Rectal smooth muscle tissue (tissue), 1 donor: ENCODE measurements around the gene GMNC.
"Not testable (repeated sequence)": the region's sequence is repeated elsewhere in the genome, so short reads cannot be mapped to it uniquely, and the experiment has no call there.

Experiments
- H3K27ac ChIP-seq: one replicate; pipeline ENCODE4 v1.7.0; 2013; ENCODE audit warnings: low read depth, low read length, inconsistent platforms
- H3K27me3 ChIP-seq: one replicate; pipeline ENCODE4 v1.7.0; 2013; ENCODE audit warnings: low read length; ENCODE audit not compliant: control insufficient read depth, insufficient read depth
- H3K36me3 ChIP-seq: one replicate; pipeline ENCODE4 v1.7.0; 2013; ENCODE audit warnings: low read length; ENCODE audit not compliant: control insufficient read depth, insufficient read depth
- H3K4me1 ChIP-seq: one replicate; pipeline ENCODE4 v1.7.0; 2013; ENCODE audit warnings: low read length; ENCODE audit not compliant: control insufficient read depth, insufficient read depth
- H3K4me3 ChIP-seq: one replicate; pipeline ENCODE4 v1.7.0; 2013; ENCODE audit warnings: low read length
- H3K9ac ChIP-seq: one replicate; pipeline ENCODE4 v1.7.0; 2013; ENCODE audit warnings: low read length

The GMNC gene

DNA sequence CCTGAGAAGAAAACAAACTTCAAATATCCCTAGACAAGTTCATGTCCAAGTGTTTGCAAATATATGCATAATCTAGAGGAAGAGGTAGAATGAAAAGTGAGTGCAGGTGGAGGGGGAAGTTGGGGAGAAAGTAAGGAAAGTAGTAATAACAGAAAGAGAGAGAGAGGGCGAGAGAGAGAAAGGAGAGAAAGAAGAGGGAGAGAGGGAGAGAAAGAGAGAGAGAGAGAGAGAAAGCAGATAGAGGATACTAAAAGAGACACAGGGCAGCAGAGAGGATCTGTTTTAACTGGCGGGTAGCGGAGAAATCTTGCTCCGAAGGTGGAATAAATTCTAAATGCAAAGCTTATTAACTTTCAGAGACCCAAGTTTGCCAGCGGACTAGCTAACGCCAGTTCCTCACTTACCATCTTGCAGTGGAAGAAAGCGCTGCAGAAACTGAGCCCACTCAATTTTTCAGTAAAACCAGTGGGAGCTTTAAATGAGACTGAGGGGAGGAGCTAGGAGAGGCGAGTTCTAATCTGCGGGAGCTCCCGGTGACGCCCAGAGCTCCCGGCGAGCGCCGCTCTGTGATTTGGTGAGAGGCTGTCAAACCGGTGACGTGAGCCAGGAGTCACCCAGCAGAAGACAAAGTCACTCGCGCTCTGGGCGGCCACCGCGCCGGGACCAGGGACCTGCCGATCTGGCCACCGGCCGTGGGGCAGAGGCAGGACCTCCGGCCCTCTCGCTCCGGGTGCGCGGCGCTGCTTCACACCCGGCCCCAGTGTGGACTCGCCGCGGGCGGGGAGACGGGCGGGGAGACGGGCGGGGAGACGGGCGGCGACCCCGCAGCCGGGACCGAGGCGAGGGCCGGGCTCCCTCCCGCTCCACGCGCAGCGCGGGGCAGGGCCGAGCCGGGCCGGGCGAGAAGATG lies at the start of gene GMNC:
Gene GMNC, minus strand, starts transcription at position 486 of the 910 bp plus-strand sequence. Its CDS starts 79 bp downstream, at position 407.
- Histone ChIP-seq H3K9ac (no peak within 1 kb of the TSS), H3K27me3 (no peaks in the 10 kb centered on the region), H3K4me1 (peaks cover 2% of the 10 kb centered on the region), H3K27ac (peak within 1 kb of the TSS; percentile 56), H3K4me3 (peak within 1 kb of the TSS; percentile 70), H3K36me3 (no peaks in the 10 kb centered on the region)

GRCh38 chr3:190911382-190911781 lies 48.9 kb upstream of the GMNC start:
- H3K27ac ChIP-seq: no peak overlapping the region
- H3K27me3 ChIP-seq: no peaks in the 10 kb centered on the region
- H3K36me3 ChIP-seq: no peaks in the 10 kb centered on the region
- H3K4me3 ChIP-seq: no peak overlapping the region
- H3K4me1 ChIP-seq: no peaks in the 10 kb centered on the region
- no peak overlapping the region for H3K9ac ChIP-seq

DNA sequence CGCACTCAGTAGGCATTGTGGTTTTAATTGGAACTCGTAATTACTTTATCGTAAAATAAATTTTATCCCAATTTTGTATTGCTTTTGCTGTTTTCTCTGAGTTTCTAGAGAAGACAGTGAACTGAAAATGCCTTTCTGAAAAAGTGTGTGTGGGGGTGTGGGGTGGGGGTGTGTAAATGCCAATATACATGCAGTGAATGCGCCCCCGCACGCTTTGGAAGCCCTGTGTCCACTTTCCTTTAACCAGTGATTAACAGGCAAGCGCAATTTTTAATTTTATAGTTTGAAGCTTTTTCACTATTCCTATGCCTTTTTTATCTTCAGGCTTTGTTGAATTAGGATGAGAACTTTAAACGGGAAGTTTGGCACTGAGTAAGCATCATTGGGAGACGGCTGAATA lies 47.4 kb upstream of the GMNC start:
- Histone ChIP-seq H3K36me3 (no peaks in the 10 kb centered on the region), H3K27me3 (no peaks in the 10 kb centered on the region), H3K4me3 (no peak overlapping the region), H3K27ac (no peak overlapping the region), H3K4me1 (no peaks in the 10 kb centered on the region), H3K9ac (no peak overlapping the region)

DNA sequence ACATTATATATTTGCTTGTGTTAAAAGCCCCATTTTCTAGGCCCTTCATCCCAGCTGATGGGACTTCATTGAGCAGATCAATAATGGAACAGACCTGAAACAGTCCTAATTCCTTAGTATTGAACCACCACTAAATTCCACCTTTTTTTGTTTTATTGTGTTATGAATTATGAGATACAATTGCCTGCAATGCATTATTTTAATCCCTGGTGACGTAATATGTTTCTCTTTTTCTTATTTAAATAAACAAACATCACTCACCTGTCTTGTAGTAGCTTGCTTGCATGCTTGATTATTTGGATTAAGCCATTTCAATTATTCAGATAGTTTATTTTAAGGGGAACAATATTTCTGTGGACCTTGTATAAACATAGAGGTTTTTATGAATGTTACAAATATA lies 40.7 kb upstream of the GMNC start:
- Histone ChIP-seq H3K4me1 (no peaks in the 10 kb centered on the region), H3K27me3 (no peaks in the 10 kb centered on the region), H3K27ac (no peak overlapping the region), H3K4me3 (no peak overlapping the region), H3K36me3 (no peaks in the 10 kb centered on the region), H3K9ac (no peak overlapping the region)

DNA sequence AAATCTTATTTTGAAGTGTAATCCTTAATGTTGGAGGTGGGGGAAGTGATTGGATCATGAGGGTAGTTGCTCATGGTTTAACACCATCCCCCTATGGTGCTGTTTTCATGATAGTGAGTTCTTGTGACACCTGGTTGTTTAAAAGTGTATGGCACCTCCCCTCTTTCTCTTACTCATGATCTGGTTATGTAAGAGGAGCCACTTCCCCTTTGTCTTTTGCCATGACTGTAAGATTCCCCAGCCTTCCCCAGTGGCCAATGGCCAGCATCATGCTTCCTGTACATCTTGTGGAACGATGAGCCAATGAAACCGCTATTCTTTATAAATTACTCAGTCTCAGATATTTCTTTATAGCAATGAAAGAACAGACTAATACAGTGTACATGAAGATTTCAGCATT lies 39.8 kb upstream of the GMNC start:
- no peak overlapping the region for H3K4me3 ChIP-seq
- H3K9ac ChIP-seq: no peak overlapping the region
- H3K4me1 ChIP-seq: no peaks in the 10 kb centered on the region
- H3K27ac ChIP-seq: no peak overlapping the region
- no peaks in the 10 kb centered on the region for H3K27me3 ChIP-seq
- H3K36me3 ChIP-seq: no peaks in the 10 kb centered on the region

DNA sequence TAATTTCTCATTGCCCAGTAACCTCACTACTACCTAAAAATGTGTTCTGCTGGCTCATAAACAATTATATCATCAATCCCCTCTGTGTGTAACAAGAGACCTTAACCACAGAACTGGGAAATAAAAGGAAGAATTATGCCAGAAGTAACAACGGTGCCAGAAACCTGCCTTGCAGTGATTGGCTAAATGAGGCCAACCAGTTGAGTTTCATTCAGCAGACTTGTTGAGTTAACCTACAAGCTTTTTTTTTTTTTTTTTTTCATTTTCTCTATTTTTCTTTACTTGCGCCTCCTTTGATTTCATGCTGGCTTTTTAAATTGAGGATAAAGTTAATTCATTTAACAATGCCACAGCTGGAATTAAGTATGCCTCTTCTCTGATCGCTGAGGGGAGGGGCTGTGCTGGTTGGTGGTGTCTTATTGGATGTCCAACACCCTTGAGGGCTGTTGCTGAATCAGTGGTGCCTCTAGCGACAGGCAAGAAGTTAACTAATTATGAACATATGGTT lies 30.0 kb upstream of the GMNC start:
- H3K4me3 ChIP-seq: no peak overlapping the region
- H3K36me3 ChIP-seq: no peaks in the 10 kb centered on the region
- no peak overlapping the region for H3K27ac ChIP-seq
- no peak overlapping the region for H3K9ac ChIP-seq
- H3K27me3 ChIP-seq: no peaks in the 10 kb centered on the region
- no peaks in the 10 kb centered on the region for H3K4me1 ChIP-seq

- H3K4me3 ChIP-seq: no peak overlapping the region
- H3K4me1 ChIP-seq: no peaks in the 10 kb centered on the region
- H3K27ac ChIP-seq: no peak overlapping the region
- no peak overlapping the region for H3K9ac ChIP-seq
- no peaks in the 10 kb centered on the region for H3K36me3 ChIP-seq
- no peaks in the 10 kb centered on the region for H3K27me3 ChIP-seq
Measured at GRCh38 chr3:190886945-190887344, 24.5 kb upstream of the GMNC start.

DNA sequence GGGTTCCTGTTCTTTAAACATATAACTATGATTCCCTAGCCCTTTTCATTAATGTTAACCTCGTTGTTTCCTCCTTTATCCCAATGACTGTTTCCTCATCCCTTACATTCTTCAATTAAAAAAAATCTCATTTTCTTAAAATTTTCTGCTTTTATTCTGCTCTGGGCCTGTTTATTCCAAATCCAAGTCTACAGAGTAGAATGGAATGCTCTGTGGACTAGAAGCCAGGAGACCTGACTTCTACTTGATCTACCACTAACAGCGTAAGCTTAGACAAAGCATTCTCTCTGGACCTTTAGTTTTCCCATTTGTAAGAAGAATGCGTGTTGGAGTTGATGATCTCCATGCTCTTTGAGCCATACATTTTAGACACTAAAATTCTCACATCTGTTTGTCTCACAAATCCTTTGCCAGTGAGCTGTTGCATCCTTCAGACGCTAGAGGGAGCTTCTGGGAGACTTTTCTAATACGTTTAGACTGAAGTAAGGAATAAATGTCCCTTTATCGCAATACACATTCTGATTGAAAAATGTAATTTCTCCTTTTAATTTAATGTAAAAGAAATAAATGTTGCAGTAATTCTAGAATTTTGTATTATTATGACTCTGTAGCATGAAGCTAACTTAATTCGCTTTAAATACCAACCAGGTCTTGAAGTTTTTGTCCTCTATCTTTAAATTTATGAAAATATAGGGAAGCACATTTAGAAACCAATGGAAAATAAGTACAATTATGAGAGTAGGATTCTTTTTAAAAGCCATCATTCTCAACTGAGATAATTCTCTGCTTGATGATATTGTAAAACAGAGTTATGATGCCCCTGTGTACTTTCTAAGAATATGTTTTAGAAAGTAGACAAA lies 21.7 kb upstream of the GMNC start:
- no peaks in the 10 kb centered on the region for H3K4me1 ChIP-seq
- H3K4me3 ChIP-seq: no peak overlapping the region
- no peaks in the 10 kb centered on the region for H3K27me3 ChIP-seq
- H3K9ac ChIP-seq: no peak overlapping the region
- H3K27ac ChIP-seq: no peak overlapping the region
- H3K36me3 ChIP-seq: no peaks in the 10 kb centered on the region

- Histone ChIP-seq H3K9ac (no peak overlapping the region), H3K27me3 (no peaks in the 10 kb centered on the region), H3K4me3 (no peak overlapping the region)
Measured at GRCh38 chr3:190883141-190883540, 20.6 kb upstream of the GMNC start.

GRCh38 chr3:190877925-190878324 lies 15.4 kb upstream of the GMNC start:
- H3K27me3 ChIP-seq: no peaks in the 10 kb centered on the region
- no peaks in the 10 kb centered on the region for H3K36me3 ChIP-seq
- no peaks in the 10 kb centered on the region for H3K4me1 ChIP-seq

More at GRCh38 chr3:190883141-190883540, 20.6 kb upstream of the GMNC start:
- H3K4me1 ChIP-seq: no peaks in the 10 kb centered on the region
- H3K36me3 ChIP-seq: no peaks in the 10 kb centered on the region
- no peak overlapping the region for H3K27ac ChIP-seq

DNA sequence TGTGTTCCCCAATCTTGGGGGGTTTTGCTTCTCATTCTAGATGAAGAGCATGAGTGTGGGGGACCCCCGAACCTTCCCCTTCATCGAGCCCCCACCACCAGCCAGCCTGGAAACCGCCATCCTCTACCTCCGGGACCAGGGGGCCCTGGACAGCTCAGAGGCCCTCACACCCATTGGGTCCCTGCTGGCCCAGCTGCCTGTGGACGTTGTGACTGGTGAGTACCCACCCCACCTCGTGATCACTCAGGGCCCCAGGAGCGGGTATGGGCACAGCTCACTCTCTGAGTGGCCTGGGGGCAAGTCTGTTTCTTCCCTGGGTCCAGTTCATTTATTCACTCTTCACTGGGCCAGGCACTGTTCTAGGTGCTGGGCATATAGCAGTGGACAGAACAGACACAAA lies 13.9 kb upstream of the GMNC start:
- not testable (repeated sequence) for H3K36me3 ChIP-seq

More at GRCh38 chr3:190877925-190878324, 15.4 kb upstream of the GMNC start:
- no peak overlapping the region for H3K4me3 ChIP-seq
- H3K27ac ChIP-seq: no peak overlapping the region
- H3K9ac ChIP-seq: no peak overlapping the region

DNA sequence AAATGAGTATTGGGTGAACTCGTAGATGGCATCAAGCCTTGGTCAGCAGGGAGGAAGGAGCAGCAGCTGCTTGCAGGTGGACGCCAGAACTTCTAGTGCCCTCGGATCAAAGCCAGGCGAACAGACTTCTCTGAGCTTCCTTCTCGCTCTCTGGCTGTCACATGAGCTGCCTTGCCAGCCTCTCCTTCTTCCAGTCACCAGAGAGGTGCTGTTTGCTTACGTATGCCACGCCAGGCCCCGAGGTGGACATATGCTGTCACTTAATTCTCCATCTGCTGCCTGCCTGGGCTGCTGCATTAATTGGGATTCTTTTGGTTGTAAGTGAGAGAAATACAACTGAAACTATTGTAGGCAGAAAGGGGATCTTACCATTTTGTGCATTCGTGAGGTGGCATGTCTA lies 12.6 kb upstream of the GMNC start:
- not testable (repeated sequence) for H3K36me3 ChIP-seq, H3K4me1 ChIP-seq, H3K4me3 ChIP-seq, H3K9ac ChIP-seq, H3K27ac ChIP-seq, H3K27me3 ChIP-seq

More for the DNA sequence above, 13.9 kb upstream of the GMNC start:
- not testable (repeated sequence) for H3K4me3 ChIP-seq, H3K4me1 ChIP-seq, H3K27me3 ChIP-seq, H3K9ac ChIP-seq, H3K27ac ChIP-seq
